ENCODE measurements around the gene GPC6.

The GPC6 gene

GRCh38 chr13:93364166-93364565 is 137.6 kb downstream of the GPC6 start:
- TF ChIP-seq CTCF (IDR thresholded peaks at IDR 0.05; ENCODE audit: low read depth, low read length) (no peak), EZH2phosphoT487 (IDR thresholded peaks at IDR 0.05; ENCODE audit: low read depth) (no peak)
- H3K9me3 ChIP-seq (ENCODE audit: insufficient read depth, low read length): no peaks in the 10 kb centered on the region
- no peak overlapping the region for H3K9ac ChIP-seq (ENCODE audit: low read length)
- H3K4me2 ChIP-seq (ENCODE audit: low read length): no peak overlapping the region
- H3K27me3 ChIP-seq (ENCODE audit: low read depth, low read length): no peaks in the 10 kb centered on the region
- H3K27ac ChIP-seq (ENCODE audit: low read length): no peak overlapping the region
- no peak overlapping the region for H2AFZ ChIP-seq (ENCODE audit: low read depth, low read length)
- no peaks in the 10 kb centered on the region for H3K79me2 ChIP-seq (ENCODE audit: low read length)
- no peak overlapping the region for H3K4me3 ChIP-seq (ENCODE audit: low read length)
- no peaks in the 10 kb centered on the region for H3K4me1 ChIP-seq (ENCODE audit: low read length)
- H4K20me1 ChIP-seq (ENCODE audit: insufficient read depth, low read length): no peaks in the 10 kb centered on the region
- no peaks in the 10 kb centered on the region for H3K36me3 ChIP-seq (replicated peaks; ENCODE audit: low read depth, low read length)

GRCh38 chr13:93368296-93368695 is 141.7 kb downstream of the GPC6 start:
- Histone ChIP-seq H3K4me3 (ENCODE audit: low read length) (no peak overlapping the region), H4K20me1 (ENCODE audit: insufficient read depth, low read length) (no peaks in the 10 kb centered on the region), H3K27me3 (ENCODE audit: low read depth, low read length) (no peaks in the 10 kb centered on the region), H3K9me3 (ENCODE audit: insufficient read depth, low read length) (no peaks in the 10 kb centered on the region), H3K9ac (ENCODE audit: low read length) (no peak overlapping the region), H3K36me3 (replicated peaks; ENCODE audit: low read depth, low read length) (no peaks in the 10 kb centered on the region), H2AFZ (ENCODE audit: low read depth, low read length) (no peak overlapping the region), H3K4me1 (ENCODE audit: low read length) (no peaks in the 10 kb centered on the region), H3K79me2 (ENCODE audit: low read length) (no peaks in the 10 kb centered on the region), H3K4me2 (ENCODE audit: low read length) (no peak overlapping the region), H3K27ac (ENCODE audit: low read length) (no peak overlapping the region)
- no peak for TF ChIP-seq EZH2phosphoT487 (IDR thresholded peaks at IDR 0.05; ENCODE audit: low read depth)
- TF ChIP-seq CTCF (IDR thresholded peaks at IDR 0.05; ENCODE audit: low read depth, low read length): no peak

DNA sequence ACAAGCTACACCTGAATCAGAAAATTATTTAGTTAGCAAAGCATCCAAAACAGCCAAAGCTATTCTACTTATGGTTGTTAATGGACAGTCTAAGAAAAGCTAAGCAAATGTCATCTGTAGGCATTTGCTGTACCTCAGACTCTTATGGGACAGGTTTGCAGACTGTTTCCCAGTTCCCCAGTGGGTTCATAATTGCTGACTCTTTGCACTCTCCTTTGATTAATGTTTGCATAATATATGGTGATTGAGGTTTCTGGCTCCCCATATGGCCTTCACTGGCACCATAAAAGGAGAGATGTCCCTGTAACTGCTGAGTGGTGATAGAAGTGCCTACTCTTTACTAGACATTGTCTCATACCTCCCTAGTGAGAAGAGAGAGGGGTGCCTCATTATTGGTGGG is 142.1 kb downstream of the GPC6 start:
- Histone ChIP-seq H3K9ac (ENCODE audit: low read length) (no peak overlapping the region), H3K4me3 (ENCODE audit: low read length) (no peak overlapping the region), H3K4me2 (ENCODE audit: low read length) (no peak overlapping the region), H3K27ac (ENCODE audit: low read length) (no peak overlapping the region), H3K9me3 (ENCODE audit: insufficient read depth, low read length) (no peaks in the 10 kb centered on the region), H3K27me3 (ENCODE audit: low read depth, low read length) (no peaks in the 10 kb centered on the region), H3K4me1 (ENCODE audit: low read length) (no peaks in the 10 kb centered on the region), H2AFZ (ENCODE audit: low read depth, low read length) (no peak overlapping the region), H4K20me1 (ENCODE audit: insufficient read depth, low read length) (no peaks in the 10 kb centered on the region), H3K36me3 (replicated peaks; ENCODE audit: low read depth, low read length) (no peaks in the 10 kb centered on the region), H3K79me2 (ENCODE audit: low read length) (no peaks in the 10 kb centered on the region)
- no peak for TF ChIP-seq CTCF (IDR thresholded peaks at IDR 0.05; ENCODE audit: low read depth, low read length)
- no peak for TF ChIP-seq EZH2phosphoT487 (IDR thresholded peaks at IDR 0.05; ENCODE audit: low read depth)

GRCh38 chr13:93372856-93373255 is 146.2 kb downstream of the GPC6 start:
- H3K36me3 ChIP-seq (replicated peaks; ENCODE audit: low read depth, low read length): no peaks in the 10 kb centered on the region
- no peak overlapping the region for H3K9ac ChIP-seq (ENCODE audit: low read length)
- H3K27me3 ChIP-seq (ENCODE audit: low read depth, low read length): no peaks in the 10 kb centered on the region
- no peak overlapping the region for H3K4me2 ChIP-seq (ENCODE audit: low read length)
- no peak overlapping the region for H3K27ac ChIP-seq (ENCODE audit: low read length)
- H3K9me3 ChIP-seq (ENCODE audit: insufficient read depth, low read length): no peaks in the 10 kb centered on the region
- TF ChIP-seq CTCF (IDR thresholded peaks at IDR 0.05; ENCODE audit: low read depth, low read length) (no peak), EZH2phosphoT487 (IDR thresholded peaks at IDR 0.05; ENCODE audit: low read depth) (no peak)
- no peaks in the 10 kb centered on the region for H3K79me2 ChIP-seq (ENCODE audit: low read length)
- H3K4me1 ChIP-seq (ENCODE audit: low read length): no peaks in the 10 kb centered on the region
- H2AFZ ChIP-seq (ENCODE audit: low read depth, low read length): peak overlapping the region; percentile 29; the same call in 1 of the 2 replicates
- H4K20me1 ChIP-seq (ENCODE audit: insufficient read depth, low read length): no peaks in the 10 kb centered on the region
- H3K4me3 ChIP-seq (ENCODE audit: low read length): no peak overlapping the region
